GM08714 (cell line): ENCODE measurements around the gene GLYAT.

ENCODE experiments used
- H3K4me3 ChIP-seq: fragments of 200-500 bp; sonication (Bioruptor generic); 2 replicates; pipeline ENCODE4 v1.5.1; 2014; ENCODE audit warnings: mild to moderate bottlenecking, low read length, inconsistent platforms
- ZNF274 ChIP-seq: IDR thresholded peaks from 2 replicates; pipeline ENCODE4 v1.6.1; 2012; ENCODE audit warnings: mild to moderate bottlenecking, low read depth, low read length

The GLYAT gene

GRCh38 chr11:58676563-58677135, 55.1 kb downstream of the GLYAT start:
- no peak overlapping the region for H3K4me3 ChIP-seq
- TF ChIP-seq ZNF274: no peak

DNA sequence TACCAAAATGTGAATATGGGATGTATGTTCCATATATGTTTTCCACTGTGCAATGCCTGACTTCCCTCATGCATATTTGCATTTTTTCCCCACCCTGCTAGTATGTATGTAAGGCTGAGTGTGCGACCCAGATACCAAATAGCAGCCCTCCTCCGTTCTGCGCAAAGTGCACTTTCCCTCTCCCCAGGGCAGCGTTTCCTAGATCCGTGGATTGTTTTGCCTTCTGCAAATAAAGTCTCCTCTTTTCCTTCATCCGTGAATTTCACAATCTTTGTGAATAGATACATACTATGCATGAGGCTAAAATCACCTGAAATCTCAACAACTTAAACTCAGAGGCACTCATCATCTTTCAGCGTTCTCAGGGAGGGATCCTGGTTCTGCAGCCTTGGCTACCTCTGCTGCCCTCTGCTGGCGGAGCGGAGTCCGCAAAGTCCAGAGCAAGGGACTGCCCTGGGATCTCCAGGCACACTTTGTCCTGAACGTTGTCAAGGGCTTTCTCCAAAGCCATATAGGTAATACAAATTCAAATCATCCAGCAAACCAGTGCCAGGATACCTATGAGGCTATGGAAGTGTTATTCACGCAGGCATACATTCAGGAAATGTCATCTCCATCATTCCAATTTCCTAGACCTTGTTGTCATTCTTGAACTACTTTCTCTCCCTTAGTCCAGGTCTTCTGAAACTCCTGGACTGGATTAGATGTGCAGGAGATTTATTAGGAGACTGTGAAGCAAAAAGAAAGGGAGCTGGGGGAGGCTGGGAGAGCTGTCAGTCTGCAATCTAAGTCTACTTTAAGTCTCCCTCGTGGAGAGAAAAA, 56.2 kb downstream of the GLYAT start:
- no peak for TF ChIP-seq ZNF274
- no peak overlapping the region for H3K4me3 ChIP-seq

DNA sequence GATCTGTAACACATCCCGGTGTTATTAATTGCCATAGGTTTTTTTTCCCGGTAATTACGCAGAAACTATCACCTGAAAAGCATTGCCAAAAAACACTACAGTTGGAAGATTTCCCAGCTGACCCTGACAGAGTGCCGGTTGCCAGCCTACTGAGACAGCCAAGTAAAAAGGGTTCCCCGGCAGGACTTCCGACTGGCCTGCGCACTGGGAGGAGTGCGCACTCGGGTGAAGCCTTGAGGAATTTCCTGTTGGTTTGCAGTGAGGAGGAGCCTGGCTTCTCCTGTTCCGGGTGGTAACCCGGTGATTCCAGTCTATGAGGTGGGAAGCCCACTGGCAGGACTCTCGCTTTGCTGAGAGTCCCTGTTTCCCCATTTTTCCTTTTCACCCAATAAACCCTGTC, 57.1 kb downstream of the GLYAT start:
- no peak for TF ChIP-seq ZNF274

GRCh38 chr11:58671983-58672633, 59.6 kb downstream of the GLYAT start:
- no peak overlapping the region for H3K4me3 ChIP-seq
- no peak for TF ChIP-seq ZNF274

More for the DNA sequence above, 57.1 kb downstream of the GLYAT start:
- no peak overlapping the region for H3K4me3 ChIP-seq

- no peak for TF ChIP-seq ZNF274
- no peak overlapping the region for H3K4me3 ChIP-seq
Measured at GRCh38 chr11:58659910-58660570, 71.7 kb downstream of the GLYAT start.

DNA sequence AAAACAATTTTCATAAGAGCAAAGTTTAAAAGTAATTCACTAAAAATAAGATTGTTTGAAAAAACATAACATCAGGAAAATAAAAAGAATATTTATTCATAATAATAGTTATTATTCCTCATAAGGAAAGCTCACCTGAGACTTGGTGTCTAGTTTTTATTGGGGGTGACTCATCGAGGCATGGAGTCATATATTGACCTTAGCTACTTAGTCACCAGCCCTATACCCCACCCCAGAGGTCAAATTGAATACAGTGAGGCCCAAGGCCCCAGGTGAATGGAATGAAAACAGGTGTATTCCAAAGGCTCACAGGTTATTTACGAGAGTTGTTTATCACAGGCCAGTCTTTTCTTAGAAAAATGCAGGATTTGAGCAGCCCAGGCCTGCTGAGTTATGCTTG, 72.3 kb downstream of the GLYAT start:
- TF ChIP-seq ZNF274: no peak

More for the DNA sequence above, 72.3 kb downstream of the GLYAT start:
- H3K4me3 ChIP-seq: no peak overlapping the region
